HEK293 (cell line): Measurements from ENCODE around the gene TMEM150B.

ENCODE experiments used
- HOXA7 ChIP-seq: sonication (generic); formaldehyde crosslinking; IDR thresholded peaks from 2 replicates; pipeline ENCODE4 v1.8.1; 2022; ENCODE audit warnings: missing genetic modification reagents, borderline replicate concordance
- SP7 ChIP-seq: fragments of 450-650 bp; formaldehyde crosslinking; IDR thresholded peaks from 2 replicates; pipeline ENCODE4 v1.5.1; 2016; ENCODE audit warnings: missing biosample characterization, missing genetic modification characterization
- ZBTB1 ChIP-seq: fragments of 450-650 bp; formaldehyde crosslinking; IDR thresholded peaks from 2 replicates; pipeline ENCODE4 v1.5.1; 2016; ENCODE audit warnings: missing biosample characterization, missing genetic modification characterization
- ZBTB8A ChIP-seq: fragments of 450-650 bp; formaldehyde crosslinking; IDR thresholded peaks from 2 replicates; pipeline ENCODE4 v1.5.1; 2016; ENCODE audit warnings: missing biosample characterization, missing genetic modification characterization
- ZNF175 ChIP-seq: fragments of 450-650 bp; formaldehyde crosslinking; IDR thresholded peaks from 2 replicates; pipeline ENCODE4 v1.5.1; 2016; ENCODE audit warnings: missing biosample characterization, missing genetic modification characterization
- ZNF184 ChIP-seq: fragments of 450-650 bp; IDR thresholded peaks from 2 replicates; pipeline ENCODE4 v1.5.1; 2018; ENCODE audit warnings: missing biosample characterization, mild to moderate bottlenecking, missing genetic modification characterization
- ZNF24 ChIP-seq: fragments of 450-650 bp; formaldehyde crosslinking; IDR thresholded peaks from 2 replicates; pipeline ENCODE4 v1.5.1; 2016; ENCODE audit warnings: missing biosample characterization, missing genetic modification characterization
- ZNF510 ChIP-seq: fragments of 450-650 bp; formaldehyde crosslinking; IDR thresholded peaks from 2 replicates; pipeline ENCODE4 v1.5.1; 2018; ENCODE audit warnings: mild to moderate bottlenecking, missing genetic modification characterization, missing biosample characterization; ENCODE audit not compliant: insufficient replicate concordance
- TF ChIP-seq, protein P1 (sequence below): fragments of 450-650 bp; formaldehyde crosslinking; IDR thresholded peaks from 2 replicates; pipeline ENCODE4 v1.5.1; 2016; ENCODE audit warnings: missing biosample characterization, missing genetic modification characterization
- TF ChIP-seq, protein P2 (sequence below): fragments of 450-650 bp; formaldehyde crosslinking; IDR thresholded peaks from 2 replicates; pipeline ENCODE4 v1.5.1; 2016; ENCODE audit warnings: missing biosample characterization, missing genetic modification characterization
- TF ChIP-seq, protein P3 (sequence below): fragments of 450-650 bp; formaldehyde crosslinking; IDR thresholded peaks from 2 replicates; pipeline ENCODE4 v1.5.1; 2016; ENCODE audit warnings: missing biosample characterization, missing genetic modification characterization

DNA sequence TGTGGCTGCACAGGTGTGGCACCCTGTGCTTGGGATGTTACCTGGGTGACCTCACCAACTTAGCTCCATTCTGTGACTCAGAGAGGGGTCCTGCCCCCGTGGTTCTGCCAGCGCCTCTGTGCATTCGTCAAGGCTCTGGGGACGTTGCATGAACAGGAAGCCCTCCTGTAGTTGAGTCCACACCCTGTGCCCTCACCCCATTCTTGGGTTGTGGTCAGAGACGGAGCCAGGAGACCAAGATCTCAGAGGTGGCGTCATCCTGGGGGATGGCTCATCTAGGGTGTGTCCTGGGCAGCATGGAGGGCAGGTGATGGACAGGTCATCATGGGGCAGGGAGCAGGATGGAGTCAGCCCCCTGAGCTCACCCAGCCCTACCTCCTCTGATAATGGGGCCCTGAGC lies 26.9 kb upstream of the TMEM150B start:
- TF ChIP-seq ZBTB1 (tag by site-specific recombination) (no peak), HOXA7 (no peak), ZNF184 (tag by site-specific recombination) (no peak), SP7 (tag by site-specific recombination) (no peak), ZBTB8A (no peak), ZNF175 (no peak), ZNF24 (no peak), ZNF510 (no peak)
- TF ChIP-seq, protein P1, sequence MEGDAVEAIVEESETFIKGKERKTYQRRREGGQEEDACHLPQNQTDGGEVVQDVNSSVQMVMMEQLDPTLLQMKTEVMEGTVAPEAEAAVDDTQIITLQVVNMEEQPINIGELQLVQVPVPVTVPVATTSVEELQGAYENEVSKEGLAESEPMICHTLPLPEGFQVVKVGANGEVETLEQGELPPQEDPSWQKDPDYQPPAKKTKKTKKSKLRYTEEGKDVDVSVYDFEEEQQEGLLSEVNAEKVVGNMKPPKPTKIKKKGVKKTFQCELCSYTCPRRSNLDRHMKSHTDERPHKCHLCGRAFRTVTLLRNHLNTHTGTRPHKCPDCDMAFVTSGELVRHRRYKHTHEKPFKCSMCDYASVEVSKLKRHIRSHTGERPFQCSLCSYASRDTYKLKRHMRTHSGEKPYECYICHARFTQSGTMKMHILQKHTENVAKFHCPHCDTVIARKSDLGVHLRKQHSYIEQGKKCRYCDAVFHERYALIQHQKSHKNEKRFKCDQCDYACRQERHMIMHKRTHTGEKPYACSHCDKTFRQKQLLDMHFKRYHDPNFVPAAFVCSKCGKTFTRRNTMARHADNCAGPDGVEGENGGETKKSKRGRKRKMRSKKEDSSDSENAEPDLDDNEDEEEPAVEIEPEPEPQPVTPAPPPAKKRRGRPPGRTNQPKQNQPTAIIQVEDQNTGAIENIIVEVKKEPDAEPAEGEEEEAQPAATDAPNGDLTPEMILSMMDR, result no peak
- TF ChIP-seq, protein P2, sequence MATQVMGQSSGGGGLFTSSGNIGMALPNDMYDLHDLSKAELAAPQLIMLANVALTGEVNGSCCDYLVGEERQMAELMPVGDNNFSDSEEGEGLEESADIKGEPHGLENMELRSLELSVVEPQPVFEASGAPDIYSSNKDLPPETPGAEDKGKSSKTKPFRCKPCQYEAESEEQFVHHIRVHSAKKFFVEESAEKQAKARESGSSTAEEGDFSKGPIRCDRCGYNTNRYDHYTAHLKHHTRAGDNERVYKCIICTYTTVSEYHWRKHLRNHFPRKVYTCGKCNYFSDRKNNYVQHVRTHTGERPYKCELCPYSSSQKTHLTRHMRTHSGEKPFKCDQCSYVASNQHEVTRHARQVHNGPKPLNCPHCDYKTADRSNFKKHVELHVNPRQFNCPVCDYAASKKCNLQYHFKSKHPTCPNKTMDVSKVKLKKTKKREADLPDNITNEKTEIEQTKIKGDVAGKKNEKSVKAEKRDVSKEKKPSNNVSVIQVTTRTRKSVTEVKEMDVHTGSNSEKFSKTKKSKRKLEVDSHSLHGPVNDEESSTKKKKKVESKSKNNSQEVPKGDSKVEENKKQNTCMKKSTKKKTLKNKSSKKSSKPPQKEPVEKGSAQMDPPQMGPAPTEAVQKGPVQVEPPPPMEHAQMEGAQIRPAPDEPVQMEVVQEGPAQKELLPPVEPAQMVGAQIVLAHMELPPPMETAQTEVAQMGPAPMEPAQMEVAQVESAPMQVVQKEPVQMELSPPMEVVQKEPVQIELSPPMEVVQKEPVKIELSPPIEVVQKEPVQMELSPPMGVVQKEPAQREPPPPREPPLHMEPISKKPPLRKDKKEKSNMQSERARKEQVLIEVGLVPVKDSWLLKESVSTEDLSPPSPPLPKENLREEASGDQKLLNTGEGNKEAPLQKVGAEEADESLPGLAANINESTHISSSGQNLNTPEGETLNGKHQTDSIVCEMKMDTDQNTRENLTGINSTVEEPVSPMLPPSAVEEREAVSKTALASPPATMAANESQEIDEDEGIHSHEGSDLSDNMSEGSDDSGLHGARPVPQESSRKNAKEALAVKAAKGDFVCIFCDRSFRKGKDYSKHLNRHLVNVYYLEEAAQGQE (tag by site-specific recombination), result no peak
- TF ChIP-seq, protein P3, sequence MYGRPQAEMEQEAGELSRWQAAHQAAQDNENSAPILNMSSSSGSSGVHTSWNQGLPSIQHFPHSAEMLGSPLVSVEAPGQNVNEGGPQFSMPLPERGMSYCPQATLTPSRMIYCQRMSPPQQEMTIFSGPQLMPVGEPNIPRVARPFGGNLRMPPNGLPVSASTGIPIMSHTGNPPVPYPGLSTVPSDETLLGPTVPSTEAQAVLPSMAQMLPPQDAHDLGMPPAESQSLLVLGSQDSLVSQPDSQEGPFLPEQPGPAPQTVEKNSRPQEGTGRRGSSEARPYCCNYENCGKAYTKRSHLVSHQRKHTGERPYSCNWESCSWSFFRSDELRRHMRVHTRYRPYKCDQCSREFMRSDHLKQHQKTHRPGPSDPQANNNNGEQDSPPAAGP, result no peak
